GM12873 (cell line): Measurements from ENCODE around the gene DVL1.

ENCODE experiments used
- TF ChIP-seq, protein P1 (sequence below): IDR thresholded peaks from 2 replicates; pipeline ENCODE4 v1.5.1; 2012; ENCODE audit warnings: low read depth, mild to moderate bottlenecking, moderate library complexity, low read length, control low read depth; ENCODE audit not compliant: insufficient read depth; ENCODE audit errors: missing control alignments

Gene DVL1

DNA sequence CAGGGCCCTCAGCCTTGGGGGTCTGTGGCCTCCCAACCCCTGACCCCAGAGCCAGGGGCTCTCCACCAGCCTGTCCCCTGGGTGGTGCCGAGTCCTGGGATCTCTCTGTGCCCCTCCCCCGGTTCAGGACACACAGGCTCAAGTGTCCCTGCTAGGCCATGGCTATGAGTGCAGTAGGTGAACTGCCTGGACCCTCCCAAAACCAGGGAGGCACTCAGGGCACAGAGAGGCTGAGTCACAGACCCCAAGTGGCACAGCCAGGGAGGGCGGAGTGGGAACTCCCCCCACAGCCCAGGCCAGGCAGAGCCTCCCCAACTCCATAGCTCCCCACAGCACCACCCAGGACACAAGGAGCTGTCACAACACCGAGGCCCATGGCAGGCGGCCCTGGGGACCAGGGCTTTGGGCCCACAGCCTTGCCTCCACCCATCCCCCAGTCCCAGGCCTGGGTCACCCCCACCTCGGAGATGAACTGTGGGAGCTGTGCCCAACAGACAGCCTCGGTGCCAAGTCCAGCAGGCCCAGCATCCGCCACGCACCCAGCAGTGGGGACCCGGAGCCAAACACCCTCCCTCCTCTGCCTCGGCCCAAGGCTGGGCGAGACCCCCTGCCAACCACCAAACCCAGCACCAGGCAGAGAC lies 3.2 kb downstream of the DVL1 start:
- TF ChIP-seq, protein P1, sequence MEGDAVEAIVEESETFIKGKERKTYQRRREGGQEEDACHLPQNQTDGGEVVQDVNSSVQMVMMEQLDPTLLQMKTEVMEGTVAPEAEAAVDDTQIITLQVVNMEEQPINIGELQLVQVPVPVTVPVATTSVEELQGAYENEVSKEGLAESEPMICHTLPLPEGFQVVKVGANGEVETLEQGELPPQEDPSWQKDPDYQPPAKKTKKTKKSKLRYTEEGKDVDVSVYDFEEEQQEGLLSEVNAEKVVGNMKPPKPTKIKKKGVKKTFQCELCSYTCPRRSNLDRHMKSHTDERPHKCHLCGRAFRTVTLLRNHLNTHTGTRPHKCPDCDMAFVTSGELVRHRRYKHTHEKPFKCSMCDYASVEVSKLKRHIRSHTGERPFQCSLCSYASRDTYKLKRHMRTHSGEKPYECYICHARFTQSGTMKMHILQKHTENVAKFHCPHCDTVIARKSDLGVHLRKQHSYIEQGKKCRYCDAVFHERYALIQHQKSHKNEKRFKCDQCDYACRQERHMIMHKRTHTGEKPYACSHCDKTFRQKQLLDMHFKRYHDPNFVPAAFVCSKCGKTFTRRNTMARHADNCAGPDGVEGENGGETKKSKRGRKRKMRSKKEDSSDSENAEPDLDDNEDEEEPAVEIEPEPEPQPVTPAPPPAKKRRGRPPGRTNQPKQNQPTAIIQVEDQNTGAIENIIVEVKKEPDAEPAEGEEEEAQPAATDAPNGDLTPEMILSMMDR, result no peak

DNA sequence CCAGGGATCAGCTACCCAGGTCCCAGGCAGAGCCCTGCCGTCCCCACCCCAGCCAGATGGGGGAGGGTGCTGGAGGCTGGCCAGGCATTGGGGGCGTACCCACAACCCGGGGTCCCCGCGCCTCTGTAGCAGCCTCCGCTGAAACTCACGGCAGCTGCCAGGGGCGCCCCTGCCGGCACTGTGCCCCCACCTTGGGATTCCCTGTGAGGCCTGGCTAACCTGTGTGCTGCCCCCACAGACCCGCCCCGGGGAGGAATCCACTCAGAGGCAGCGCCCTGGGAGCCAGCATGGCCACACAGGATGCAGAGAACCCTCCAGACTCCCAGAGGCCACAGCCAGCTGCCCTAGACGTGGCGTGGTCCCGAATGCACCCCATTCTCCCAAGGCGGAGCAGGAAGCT lies 3.8 kb downstream of the DVL1 start:
- TF ChIP-seq, protein P1, result no peak

DNA sequence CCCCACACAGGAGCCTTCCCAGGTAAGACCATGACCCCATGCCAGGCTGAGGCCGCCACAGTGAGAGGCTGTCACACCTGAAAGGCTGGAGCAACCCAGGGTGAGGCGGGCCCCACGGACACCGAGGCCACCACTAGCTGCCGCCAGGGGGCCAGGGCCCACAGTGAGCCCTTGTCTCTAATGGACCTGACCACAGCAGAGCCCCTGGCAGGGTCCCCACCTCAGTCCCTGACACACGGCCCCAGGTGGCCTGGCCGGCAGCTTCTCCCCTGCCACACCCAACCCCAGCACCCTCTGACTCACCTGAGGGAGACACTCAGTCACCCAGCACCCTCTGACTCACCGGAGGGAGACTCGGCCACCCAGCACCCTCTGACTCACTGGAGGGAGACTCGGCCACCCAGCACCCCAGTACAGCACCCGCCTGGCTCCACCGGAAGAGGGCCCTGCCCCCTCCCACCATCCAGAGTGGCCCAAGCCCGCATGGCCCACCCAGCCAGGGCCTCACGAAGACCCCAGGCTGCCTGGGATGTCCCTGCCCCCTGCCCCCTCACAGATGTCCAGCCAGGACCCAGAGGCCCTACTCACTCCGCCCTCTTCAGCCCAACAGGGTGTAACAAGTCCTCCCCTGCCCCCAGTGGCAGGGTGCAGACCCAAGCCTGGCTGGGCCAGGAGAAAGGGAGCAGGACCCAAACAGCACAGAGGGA lies 4.4 kb downstream of the DVL1 start:
- TF ChIP-seq, protein P1, result no peak

DNA sequence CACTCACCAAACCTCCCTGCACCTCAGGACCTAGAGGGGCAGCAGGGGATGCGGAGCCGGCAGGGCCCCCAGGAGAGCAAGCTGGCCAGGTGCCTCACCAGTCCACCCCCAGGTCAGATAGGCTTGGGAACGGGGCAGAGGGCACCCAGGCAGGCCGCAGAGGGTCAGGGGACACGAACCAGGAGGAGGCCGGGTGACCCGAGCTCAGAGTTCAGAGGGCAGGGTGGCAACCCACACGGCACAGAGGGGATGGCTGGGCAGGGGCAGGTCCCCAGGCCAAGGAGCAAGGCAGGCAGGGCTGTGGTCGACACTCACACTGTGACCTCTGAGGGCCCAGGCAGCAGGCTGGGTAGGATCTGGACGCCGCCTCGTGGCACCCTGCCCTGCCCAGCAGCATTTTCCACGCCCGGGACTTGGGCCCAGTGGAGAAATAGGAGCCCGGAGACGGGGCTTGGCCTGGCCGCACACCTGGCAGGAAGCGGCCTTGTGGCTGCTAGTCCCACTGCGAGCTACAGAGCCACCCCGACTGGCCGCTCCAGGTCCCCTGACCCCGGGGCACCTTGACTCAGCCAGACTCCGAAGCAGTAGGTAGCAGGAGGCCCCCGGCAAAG lies 5.3 kb downstream of the DVL1 start:
- TF ChIP-seq, protein P1, result no peak

DNA sequence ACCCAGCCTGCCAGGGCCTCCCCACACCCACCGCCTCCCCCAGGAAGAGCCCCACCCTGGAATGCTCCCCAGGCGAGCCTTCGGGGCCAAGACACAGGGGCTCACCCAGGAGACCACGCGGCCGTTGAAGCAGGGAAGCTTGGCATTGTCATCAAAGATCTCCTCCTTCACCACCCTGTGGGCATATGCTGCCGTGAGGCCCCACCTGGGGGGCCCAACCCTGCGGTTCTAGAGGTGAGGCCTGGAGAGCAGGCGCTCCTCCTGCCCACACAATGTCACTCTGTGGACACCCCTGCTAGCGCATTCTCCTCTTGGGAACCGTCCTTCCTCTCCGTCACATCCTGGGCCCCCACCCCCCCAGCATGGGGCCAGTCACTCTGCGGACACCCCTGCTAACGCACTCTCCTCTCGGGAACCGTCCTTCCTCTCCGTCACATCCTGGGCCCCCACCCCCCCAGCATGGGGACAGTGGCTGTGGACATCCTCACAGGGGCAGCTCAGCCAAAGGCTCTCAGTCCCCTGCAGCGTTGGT lies 6.6 kb downstream of the DVL1 start:
- TF ChIP-seq, protein P1, result no peak

DNA sequence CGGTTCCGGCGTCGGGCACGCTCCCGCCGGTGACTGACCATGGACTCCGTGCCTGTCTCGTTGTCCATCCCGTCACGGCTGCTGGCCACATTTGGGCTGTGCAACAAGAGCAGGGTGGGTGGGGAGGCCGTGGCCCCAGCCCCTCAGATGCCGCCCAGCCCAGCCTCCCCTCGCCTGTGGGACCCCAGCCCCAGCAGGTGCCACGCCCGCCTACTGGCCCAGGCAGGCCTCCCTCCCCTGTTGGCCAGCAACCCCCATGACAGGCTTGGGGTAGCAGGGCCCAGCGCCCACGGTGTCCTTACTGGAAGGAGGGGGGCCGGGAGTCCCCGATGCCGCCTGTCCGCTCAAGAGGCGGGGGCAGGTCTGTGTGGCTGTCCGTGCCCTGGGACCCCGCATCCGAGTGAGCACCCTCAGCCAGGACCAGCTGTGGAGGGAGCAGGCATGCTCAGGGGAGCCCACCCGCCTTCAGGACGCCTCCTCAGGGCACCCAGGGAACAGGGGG lies 7.1 kb downstream of the DVL1 start:
- TF ChIP-seq, protein P1, result no peak

DNA sequence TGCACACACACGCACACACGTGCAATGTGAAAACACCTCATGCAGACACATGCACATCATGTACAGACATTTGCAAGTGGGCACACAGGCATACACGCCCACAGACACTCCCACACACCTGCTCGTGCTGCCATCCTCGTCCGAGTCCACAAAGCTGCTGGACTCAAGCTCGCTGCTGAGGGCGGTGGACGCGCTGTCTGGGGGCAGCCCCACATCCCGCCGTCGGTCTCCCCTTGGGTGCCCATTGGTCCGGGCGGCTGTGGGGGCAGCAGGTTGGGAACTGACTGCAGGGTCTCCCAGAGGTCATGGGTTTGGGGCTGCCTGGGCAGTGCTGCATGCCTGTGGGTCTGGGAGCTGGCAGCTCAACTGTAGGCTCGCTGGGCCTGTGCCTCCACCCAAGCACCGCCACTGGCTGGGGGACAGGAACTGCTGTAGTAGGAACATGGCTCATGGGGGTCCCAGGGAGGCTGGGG lies 7.6 kb downstream of the DVL1 start:
- TF ChIP-seq, protein P1, result no peak
